Measurements from ENCODE around the gene SNED1.

Gene SNED1

DNA sequence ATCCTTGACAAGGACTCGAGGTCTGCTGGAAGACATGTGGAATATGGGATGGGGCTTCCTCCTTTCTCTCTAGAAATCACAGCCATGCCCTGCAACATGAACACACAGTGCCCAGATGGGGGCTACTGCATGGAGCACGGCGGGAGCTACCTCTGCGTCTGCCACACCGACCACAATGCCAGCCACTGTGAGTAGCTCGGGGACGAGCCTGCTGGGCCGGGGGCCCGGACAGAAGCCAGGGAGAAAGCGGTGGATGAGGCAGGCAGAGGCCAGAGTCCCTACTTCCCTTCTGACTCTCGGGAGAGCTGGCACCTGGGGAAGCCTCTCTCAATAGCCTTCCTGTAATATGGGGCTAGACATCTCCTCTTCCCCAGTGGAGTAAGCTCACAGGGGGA lies 50.5 kb downstream of the SNED1 start:
- no peak for DNase-seq (ENCODE audit: low read depth)
- TF ChIP-seq, protein P1, sequence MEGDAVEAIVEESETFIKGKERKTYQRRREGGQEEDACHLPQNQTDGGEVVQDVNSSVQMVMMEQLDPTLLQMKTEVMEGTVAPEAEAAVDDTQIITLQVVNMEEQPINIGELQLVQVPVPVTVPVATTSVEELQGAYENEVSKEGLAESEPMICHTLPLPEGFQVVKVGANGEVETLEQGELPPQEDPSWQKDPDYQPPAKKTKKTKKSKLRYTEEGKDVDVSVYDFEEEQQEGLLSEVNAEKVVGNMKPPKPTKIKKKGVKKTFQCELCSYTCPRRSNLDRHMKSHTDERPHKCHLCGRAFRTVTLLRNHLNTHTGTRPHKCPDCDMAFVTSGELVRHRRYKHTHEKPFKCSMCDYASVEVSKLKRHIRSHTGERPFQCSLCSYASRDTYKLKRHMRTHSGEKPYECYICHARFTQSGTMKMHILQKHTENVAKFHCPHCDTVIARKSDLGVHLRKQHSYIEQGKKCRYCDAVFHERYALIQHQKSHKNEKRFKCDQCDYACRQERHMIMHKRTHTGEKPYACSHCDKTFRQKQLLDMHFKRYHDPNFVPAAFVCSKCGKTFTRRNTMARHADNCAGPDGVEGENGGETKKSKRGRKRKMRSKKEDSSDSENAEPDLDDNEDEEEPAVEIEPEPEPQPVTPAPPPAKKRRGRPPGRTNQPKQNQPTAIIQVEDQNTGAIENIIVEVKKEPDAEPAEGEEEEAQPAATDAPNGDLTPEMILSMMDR (conservative IDR thresholded peaks at IDR 0.05; ENCODE audit: low read depth, low read length) = no peak
- H3K4me3 ChIP-seq (ENCODE audit: low read length) = no peak overlapping the region

DNA sequence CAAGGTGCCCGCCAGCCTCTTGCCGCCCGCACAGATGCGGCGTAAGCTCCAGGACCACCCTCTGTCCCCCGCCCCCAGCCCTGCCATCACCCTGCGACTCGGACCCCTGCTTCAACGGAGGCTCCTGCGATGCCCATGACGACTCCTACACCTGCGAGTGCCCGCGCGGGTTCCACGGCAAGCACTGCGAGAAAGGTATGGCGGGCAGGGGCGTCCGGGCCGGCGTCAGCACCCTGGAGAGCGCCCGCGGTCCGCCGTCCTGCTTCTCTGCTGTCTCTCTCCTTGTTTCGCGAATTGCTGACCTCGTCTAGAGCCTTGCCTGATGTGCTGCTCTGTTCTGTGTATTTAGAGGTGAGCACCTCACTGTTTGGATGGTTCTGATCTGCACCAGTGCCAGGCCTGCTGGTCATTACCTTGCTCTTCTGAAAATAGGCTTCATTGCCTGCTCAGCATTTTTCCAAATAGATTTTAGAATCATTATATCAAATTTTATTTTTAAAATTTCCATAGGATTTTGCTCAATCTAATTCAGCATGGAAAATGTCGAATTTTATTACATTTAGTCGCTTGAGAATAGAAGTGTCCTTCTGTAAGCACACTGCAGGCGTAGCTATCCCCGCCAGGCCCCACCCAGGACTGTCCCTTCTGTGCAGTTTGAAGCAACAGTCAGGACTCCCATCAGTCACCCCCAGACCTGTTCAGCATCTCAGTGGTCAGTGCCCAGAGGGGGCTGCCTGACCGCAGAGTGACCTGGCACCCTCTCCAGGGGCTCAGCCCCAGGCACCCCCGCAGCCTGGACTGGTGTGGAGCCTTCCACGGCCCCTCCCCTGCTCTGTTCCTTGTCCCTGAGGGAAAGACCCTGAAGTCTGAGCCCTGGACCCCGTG lies 51.6 kb downstream of the SNED1 start:
- DNase-seq (ENCODE audit: low read depth) = no peak
- TF ChIP-seq, protein P1 (conservative IDR thresholded peaks at IDR 0.05; ENCODE audit: low read depth, low read length) = no peak
- H3K4me3 ChIP-seq (ENCODE audit: low read length) = no peak overlapping the region

DNA sequence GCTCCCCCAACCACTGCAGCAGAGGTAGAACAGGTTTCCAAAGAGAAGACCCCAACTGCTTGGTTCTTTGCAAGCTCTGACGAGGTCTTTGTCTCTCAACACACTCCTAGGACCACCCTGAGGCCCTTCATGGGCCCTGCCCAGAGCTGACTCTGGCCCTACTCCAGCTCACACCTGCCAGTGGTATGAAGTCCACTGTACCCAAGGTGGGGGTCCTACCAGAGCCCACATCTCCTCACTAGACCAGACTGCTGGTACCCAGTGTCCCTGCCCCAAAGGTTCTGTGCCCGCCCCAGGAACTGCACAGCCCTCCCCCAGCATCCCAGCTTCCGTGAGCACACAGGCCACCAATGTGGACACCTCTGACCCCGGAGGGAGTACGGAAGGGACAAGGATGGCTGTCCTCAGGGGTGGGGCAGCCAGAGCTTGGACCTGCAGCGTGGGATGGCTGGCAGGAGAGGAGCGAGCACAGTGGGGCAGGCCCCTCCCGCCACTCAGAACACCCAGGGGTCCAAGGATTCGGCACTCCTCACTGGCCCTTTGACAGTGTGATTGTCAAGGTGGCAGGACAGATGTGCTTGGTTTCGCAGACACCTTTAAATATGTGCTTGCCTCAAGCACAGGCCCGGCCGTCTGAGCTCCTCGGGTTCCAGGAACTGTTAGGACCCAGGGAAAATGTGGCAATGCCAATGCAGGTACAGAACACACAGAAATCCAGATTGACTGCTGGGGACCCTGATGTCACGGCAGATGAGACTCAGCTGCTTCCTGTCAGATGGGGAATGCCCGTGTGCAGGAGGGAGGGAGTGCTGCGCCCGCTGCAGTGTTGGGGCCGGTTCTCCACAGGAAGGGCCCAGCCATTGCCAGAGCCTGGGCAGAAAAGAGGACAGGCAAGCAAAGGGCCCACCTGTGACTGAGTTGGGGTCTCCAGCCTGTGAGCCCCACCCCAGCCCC lies 52.5 kb downstream of the SNED1 start:
- TF ChIP-seq, protein P1 (conservative IDR thresholded peaks at IDR 0.05; ENCODE audit: low read depth, low read length) = no peak
- DNase-seq (ENCODE audit: low read depth) = no peak
- no peak overlapping the region for H3K4me3 ChIP-seq (ENCODE audit: low read length)

DNA sequence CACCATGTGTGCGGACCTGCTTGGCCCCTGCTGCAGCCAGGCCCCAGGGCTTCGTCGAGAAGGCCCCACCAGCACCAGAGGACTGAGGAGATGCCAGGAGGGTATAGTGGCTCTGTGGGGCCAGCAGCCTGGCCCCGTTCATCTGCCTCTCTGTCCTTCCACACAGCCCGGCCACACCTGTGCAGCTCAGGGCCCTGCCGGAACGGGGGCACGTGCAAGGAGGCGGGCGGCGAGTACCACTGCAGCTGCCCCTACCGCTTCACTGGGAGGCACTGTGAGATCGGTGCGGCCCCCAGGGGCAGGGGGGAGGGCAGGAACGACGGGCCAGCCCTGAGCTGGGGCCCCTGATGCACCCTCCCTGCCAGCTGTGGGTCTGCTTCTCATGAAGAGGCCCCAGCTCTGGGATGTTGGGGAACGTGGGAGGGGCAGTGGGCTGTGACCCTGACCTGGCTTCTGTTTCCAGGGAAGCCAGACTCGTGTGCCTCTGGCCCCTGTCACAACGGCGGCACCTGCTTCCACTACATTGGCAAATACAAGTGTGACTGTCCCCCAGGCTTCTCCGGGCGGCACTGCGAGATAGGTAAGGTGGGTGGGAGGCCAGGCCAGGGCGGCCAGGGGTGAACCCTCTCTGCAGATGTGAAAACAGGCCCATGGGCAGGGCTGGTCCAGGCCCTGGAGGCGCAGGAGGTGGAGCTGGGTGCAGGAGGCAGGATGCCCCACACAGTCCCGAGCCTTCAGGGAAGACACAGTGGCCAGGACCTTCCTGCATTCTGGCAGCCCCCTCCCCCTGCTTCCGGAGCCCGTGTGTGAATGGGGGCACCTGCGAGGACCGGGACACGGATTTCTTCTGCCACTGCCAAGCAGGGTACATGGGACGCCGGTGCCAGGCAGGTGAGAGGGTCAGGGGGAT lies 53.4 kb downstream of the SNED1 start:
- no peak for DNase-seq (ENCODE audit: low read depth)
- TF ChIP-seq, protein P1 (conservative IDR thresholded peaks at IDR 0.05; ENCODE audit: low read depth, low read length) = no peak
- no peak overlapping the region for H3K4me3 ChIP-seq (ENCODE audit: low read length)

DNA sequence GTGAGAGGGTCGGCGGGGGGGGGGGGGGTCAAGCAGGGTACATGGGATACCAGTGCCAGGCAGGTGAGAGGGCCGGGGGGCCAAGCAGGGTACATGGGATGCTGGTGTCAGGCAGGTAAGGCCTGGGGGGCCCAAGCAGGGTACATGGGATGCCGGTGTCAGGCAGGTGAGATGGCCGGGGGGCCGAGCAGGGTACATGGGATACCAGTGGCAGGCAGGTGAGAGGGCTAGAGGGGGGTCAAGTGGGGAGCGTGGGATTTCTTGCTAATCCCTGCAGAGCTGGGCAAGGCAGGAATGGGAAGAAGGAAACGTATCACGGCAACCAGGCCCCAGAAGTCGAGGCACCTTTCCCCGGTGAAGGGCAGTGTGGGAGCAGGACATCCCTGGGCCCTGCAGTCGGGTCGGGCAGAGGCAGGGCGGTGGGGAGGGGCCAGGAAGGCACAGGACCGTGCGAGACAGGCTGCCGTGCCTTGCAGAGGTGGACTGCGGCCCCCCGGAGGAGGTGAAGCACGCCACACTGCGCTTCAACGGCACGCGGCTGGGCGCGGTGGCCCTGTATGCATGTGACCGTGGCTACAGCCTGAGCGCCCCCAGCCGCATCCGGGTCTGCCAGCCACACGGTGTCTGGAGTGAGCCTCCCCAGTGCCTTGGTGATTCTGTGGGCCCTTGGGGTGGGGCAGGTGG lies 54.4 kb downstream of the SNED1 start:
- DNase-seq (ENCODE audit: low read depth) = no peak
- H3K4me3 ChIP-seq (ENCODE audit: low read length) = no peak overlapping the region
- TF ChIP-seq, protein P1 (conservative IDR thresholded peaks at IDR 0.05; ENCODE audit: low read depth, low read length) = no peak
